CD4-positive, alpha-beta T cell treated with Interleukin-17A for 1 hour (primary cell): Measurements from ENCODE around the gene HOXB8.

ENCODE experiments used
- DNase-seq: peaks from one replicate; pipeline ENCODE4 v3.0.0-alpha.2; 2020

HOXB8 gene

DNA sequence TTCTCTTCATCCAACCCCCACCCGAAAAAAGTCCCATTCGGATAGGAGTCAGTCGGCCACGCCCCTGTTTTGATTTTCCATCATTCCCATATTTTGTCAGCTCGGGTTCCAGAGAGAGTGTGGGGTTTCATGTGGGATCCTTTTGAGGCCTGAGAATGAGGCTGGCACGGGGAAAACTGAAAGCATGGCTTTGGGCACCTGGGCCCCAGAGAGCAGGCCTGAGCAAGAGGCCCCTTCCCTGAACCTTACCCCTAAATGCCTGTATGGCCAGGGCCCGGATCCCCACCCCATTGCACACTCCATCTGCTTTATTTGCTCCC is 32.4 kb downstream of the HOXB8 start:
- no peak for DNase-seq

DNA sequence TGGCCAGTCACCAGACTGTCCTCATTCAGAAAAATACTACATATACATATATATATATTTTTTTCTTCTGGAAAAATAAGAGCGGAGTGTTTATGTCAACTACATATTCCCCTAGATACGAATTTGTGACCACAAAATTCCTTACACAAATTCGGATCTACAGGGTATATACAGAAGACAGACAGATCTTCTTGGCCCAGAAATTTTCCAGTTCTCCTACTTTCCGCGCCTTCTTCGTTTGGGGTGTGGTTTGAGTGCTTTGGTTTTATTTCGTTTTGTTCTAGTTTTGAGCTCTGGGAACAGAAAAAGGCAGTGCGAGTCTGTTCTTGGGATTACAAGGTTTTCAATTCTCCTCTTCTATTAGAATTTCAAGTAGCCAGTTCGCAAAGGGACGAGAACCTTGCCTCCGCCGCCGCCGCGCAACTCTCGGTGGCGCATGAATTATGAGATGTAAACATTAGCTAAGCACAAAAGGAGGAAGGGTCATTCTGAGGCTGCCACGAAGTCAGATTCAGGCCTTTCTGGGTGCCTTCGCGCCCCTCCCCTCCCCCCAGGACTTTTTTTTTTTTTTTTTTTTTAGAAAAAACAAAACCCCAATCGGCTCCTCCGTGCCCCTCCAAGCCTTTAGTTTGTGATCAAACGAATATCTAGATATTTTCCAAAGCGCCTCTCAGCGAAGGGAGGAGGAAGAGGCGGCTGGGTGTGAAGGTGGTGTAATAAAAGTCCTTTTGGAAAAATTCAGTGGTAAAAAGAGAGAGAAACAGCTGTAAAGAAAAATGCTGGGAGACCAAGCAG is 35.1 kb downstream of the HOXB8 start:
- no peak for DNase-seq

DNA sequence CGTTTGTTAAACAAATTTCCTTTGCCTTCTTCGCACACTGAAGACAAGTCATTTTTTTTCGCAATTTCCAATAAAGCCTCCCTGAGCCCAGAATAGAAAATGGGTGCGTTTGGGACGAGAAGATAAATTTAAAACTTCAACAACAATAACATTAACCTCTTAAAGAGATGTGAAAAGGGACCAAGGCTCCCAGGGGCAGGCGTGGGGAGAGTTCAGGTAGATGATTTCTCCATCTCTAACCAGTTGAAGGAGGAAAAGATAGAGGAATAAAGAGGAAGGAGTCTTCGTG is 35.7 kb downstream of the HOXB8 start:
- no peak for DNase-seq

DNA sequence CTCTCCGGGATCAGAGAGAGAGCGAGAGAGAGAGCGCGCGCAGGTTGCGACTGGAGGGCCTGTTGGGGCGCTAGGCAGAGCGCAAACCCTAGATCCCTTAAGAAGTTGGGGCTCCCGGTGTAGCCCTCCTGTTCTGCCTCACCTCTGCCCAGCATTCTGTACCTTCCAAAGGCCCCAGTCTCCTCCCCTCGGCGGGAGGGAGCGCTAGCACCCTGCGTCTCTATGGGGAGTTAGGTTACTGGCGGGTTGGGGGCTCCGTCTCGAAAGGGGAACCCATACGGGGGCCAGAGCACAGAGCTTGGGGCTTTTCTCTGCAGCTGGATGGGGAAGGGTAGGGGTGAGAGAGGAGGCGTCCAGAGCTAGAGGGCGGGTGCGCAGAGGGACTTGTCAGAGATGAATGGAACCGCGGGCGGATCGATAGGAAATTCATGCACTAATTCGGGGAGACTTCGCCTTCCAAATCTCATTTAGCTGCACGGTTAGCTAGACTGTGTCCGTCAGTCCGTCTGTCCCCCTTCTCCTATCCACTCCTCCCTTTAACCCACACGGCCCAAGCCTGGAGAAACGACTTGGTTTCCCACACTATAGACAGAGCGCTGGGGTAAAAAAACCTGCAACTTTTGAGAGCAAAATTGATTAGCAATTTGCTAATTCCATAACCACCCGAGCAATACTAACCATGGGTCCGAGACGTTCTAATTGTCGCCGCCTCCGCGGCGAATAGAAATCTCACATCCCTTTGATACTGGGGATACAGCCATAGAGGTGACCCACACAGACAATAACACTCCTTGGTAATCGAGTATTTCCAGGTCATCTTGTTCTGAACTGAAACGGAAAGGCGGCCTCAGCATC is 36.2 kb downstream of the HOXB8 start:
- DNase-seq: no peak

- DNase-seq: peak; percentile 78
Measured at GRCh38 chr17:48577946-48578615, 37.0 kb downstream of the HOXB8 start, which contains the start of gene HOXB4. TSS of gene HOXB4 (minus strand) at chr17:48578350. CDS start at chr17:48578319, 31 bp downstream.

DNA sequence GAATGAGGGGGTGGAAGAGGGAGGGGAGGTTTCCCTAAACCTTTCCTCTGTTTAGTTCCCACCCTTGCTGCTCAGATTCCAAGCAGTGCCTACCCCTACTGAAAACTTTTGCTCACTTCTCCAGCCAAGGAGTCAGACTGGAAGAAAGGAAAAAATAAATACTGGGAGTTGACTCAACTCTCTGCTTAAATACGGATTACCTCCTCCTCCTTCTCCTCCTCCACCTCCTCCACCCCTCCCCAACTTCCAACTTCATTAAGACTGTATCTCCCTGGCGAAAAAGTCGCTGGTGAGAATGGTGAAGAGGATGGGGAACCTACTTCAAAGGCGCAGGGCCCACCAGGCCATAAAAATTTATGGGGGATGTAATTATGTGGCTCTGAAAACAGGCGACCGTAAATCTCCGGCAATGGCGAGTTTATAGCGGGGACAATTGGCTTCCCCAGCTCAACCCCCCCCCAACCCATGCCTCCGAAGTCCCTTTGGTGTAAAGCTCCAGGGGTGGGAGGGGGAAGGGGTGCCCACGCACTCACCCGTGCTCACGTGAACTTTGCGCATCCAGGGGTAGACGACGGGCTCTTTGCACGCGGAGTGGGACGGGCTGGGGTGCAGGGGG is 37.7 kb downstream of the HOXB8 start:
- DNase-seq: no peak

DNA sequence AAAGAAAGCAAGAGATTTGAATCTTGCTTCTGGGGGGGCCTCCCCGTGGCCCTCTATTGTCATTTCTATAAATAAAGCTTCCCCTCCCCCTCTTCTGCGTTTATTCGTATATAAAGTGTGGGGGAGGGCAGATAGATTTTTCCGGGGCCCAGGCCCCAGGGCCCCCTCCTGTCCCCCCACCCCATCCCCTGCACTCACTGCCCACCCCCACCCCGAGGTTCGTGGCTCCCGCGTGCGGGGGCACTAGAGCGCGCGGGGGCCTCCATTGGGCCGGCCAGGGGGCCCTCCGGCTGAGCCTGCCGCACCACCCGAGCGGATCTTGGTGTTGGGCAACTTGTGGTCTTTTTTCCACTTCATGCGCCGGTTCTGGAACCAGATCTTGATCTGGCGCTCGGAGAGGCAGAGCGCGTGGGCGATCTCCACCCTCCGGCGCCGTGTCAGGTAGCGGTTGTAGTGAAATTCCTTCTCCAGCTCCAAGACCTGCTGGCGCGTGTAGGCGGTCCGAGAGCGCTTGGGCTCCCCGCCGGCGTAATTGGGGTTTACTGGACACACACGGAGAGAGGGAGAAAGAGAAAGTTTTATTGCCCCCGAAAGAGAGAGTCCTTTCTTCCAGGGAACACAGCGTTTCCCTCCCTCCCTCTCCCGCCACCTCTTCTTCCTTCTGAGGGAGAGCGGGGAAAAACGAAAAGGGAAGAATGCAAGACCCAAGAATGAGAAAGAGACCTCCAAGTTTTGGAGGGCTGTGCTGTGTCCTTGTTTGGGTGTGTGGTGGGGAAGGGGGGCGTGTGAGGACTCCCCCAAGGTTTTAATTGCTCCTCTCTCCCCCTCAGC is 38.4 kb downstream of the HOXB8 start:
- no peak for DNase-seq

DNA sequence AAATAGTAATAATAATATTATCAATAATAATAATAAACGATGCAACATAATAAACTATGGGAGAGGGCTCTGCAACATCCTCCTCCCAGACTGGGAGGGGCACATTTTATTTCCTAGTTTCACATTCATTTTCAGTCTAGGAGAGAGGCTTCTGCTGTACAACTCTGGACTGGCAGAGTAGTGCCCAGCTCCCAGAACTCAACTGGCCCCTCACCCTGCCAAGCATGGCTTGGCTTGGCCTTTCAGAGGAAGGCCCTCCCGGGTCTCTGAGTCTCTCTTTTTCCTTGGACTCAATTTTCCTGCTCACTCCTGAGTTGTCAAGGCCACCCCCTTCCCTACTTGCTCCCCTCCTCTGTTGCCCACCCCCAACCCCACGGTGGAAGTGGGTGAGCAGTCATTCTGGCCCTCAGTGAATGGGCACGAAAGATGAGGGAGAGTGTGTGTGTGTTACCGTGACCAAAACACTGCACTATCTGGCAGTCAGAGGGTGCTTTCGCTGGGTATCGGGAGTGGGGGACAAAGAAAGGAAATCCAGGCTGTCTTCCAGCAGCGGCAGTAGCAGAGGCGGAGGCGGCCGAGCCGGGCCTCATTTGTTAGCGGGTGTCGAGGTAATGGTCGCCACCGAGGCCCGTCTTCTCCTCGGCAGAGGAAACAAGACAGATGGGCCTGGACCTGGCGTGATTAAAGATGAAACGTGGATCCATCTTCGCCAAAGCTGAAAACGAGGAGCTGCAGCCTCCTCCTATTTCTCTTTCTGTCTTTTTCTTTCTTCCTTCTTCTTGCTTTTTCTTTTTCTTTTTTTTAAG is 39.2 kb downstream of the HOXB8 start:
- no peak for DNase-seq

DNA sequence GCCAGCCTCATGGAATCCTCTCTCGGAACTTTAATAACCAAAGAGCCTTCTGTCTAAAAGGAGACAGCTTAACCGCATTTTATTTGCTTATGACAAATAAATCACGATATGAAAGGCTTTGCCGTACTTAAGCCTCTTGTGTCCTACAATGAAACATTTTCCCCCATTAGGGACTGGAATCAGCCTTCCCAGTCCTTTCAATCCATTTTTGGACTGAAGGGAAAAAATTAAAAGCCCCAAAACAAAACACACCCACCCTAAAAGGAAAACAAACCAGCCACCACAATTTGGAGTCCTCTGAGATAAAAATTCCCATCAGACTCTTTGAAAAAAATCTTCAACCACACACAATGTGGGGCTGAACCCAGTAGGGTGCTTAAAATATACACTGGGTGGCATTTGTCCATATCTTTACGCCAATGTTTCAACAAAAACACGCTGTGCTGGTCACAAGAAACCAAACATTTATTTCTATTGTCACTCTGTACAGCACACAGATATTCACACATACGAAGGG is 40.0 kb downstream of the HOXB8 start:
- DNase-seq: no peak

DNA sequence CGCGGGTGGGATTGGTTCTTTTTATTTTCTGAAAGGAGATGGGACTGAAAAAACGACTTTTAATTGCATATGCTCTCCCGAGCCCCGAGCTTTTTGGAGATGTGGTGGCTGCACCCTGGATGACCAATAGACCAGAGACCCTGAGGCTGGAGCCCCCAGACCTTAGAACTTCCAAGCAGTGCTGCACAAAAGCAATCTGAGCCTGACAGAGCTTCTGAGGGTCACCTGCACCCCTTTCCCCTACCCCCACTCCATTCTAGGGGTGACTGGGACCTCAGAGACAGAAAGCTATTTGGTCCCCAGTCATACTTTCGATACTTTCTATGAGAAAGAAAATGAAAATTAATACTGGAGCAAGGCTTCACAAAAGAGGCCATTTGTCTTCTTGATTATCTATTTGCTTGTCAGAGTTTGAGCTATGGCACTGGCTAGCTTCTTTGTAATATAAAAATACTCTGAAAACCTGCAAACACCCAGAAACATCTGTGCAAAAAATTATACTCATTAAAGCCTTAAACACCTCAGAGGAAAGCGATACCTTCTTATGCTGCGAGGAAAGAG is 40.5 kb downstream of the HOXB8 start:
- DNase-seq: no peak

DNA sequence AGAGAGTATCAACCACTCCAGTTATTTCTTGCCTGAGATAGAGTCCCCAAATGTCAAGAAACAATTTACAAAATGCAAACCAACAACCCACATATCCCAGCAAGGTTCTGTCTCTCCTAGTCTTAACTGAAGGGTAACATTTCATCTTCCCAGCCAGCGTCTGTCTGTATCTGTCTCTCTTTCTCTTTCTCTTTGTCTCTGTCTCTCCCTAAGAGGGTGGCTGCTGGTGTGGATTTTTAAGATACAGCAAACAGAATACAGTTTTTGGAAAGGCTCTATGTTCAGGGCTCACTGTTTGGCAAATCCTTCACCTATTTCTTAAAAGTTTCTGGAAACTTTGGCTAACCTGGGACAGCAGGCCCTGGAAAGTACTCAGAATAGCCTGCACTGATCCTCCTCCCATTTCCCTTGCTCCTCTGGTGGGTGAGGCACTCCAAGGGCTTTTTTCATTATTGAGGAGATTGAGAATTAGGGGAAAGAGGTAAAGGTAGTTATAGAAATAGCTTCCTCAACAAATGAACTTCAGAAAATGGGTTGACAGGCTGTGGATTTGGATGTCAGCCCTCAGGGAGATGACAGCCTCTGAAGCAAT is 43.2 kb downstream of the HOXB8 start:
- no peak for DNase-seq

DNA sequence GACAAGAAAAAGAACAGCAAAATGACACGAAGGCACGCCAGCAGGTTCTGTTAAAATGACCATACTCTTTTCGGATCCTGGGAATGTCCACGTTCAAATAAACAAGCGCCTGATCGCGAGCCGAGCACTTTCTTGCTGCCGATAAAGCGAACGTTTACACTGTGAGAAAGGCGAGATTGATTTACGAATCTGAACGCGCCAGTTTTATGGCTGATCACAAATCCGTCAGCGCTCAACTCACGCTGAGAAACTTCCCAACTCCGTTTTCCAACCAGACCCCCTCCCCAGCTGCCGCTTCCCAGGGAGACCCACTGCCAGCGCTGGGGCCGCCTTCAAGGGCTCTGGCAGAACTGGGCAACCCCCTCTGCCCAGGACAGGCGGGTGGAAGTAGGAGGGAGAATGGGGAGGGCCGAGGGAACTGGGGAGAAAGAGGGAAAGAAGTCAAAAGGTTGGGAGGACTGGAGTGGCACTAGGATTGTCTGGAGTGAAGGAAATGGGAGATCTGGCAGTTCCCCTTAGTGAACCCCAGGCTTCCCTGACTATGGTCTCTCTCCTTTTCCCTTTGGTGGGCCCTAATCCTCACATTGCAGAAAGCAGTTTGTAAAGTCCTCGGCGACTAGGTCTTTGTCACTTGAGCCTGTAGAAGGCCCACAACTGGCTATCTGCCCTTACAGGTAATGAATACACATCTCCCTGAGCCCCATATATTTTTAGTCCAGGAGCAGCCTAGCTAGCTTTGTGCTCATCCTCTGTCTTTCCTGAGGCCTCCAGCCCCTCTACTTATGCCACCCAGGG is 43.9 kb downstream of the HOXB8 start:
- DNase-seq: no peak

GRCh38 chr17:48570325-48571023 is 44.6 kb downstream of the HOXB8 start:
- no peak for DNase-seq

GRCh38 chr17:48569674-48570324 is 45.3 kb downstream of the HOXB8 start:
- no peak for DNase-seq

DNA sequence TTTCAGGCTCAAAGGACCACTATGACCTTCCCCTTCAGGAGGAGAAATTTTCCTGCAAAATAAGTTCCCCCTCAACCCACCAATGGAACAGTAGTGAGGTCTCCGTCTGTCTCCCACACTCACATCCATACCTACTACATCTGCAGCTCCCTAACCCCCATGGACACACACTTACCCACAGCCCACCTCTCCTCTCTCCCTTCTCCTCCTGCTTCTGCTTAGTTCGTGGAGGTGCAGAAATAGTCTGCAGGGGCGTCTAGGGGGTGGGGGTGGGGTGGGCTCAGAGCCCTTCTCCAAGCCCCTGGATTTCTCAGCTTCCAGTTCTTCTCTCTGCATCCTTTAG is 45.9 kb downstream of the HOXB8 start:
- DNase-seq: no peak

DNA sequence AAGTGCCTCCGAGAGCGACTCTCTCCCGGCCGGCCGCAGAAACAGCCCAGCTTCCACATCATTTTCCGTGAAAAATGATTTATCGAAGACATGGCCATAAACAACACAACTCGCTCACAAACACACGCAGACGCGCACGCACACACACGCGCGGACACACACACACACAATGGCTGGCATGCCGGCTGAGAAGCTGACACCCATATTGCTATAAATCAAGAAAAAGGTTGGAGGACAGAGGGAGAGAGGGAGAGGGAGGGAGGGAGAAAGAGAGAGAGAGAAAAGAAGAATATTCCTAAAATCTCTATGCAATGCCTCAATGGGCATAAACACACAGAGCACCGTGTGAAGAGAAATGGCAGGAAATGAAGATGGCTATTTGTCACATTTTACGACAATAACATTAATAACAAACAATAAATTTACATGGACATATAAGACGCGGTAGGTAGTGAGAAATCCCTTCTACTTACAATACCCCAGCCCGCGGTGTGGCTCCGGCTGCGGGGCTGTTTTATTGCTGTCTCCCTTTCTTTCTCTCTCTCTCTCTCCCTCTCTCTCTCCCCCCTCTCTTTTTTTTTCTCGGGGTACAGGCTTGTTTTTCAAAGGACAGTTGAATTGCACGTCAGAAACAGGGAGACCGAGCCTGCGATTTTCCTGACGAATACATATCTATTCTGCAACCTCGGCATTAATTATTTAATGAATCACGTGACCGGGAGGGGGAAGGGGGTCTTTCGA is 46.4 kb downstream of the HOXB8 start:
- DNase-seq: no peak

DNA sequence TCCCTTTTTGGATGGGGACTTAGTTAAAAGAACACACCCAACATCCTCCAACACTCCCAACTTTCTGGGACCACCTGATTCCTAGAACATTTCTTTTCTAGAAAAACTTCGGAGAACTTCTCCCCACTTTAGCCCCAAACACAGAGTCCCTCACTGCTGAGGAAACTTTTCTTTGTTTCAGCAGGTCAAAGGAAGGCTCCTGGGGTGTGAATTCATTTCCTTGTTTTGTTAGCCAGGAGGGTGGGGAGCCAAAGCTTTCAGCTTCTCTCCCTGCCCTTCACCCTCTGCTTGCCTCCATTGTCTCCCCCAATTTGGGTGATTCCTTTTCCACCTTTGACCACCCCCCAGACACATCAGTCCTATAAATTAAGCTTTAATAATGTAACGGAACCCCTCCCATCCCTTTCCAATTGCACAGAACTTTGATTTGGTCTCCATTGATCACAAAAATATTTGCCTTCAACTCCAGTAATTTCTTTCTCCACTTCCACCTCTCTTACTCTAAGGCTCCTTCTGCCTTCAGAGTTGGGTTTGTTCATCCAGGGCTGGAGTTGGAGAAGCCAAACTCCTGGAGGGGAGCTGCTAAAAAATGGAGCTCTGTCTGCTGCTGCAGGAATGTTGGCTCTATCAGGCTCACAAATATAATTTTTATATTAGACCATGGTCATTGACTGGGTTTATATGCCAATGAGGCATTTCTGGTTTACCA is 47.3 kb downstream of the HOXB8 start:
- no peak for DNase-seq
